Measurements from ENCODE around the gene DOP1A.
"Not testable (repeated sequence)": the region's sequence is repeated elsewhere in the genome, so short reads cannot be mapped to it uniquely, and the experiment has no call there.

The DOP1A gene

GRCh38 chr6:83188501-83188900, 121.0 kb downstream of the DOP1A start:
- Histone ChIP-seq H3K27me3 (ENCODE audit: insufficient read depth, insufficient read length) (no peaks in the 10 kb centered on the region), H3K4me3 (ENCODE audit: insufficient read length, low read depth) (no peak overlapping the region), H3K9ac (ENCODE audit: insufficient read length, low read depth) (no peak overlapping the region), H3K36me3 (ENCODE audit: insufficient read depth, insufficient read length, low read length) (peaks cover 68% of the 10 kb centered on the region), H3K9me3 (ENCODE audit: insufficient read depth, low read length) (no peaks in the 10 kb centered on the region), H3K4me1 (ENCODE audit: insufficient read depth, insufficient read length) (no peaks in the 10 kb centered on the region)
- DNase-seq (ENCODE audit: low read depth, low spot score) = no peak
- TF ChIP-seq ZNF274 (IDR thresholded peaks at IDR 0.05; ENCODE audit: low read depth, low read length) = no peak
- TF ChIP-seq SUZ12 (IDR thresholded peaks at IDR 0.05; ENCODE audit: extremely low read depth, insufficient read depth, insufficient read length) = no peak
- TF ChIP-seq YY1 (IDR thresholded peaks at IDR 0.05; ENCODE audit: insufficient read depth, insufficient read length) = no peak

DNA sequence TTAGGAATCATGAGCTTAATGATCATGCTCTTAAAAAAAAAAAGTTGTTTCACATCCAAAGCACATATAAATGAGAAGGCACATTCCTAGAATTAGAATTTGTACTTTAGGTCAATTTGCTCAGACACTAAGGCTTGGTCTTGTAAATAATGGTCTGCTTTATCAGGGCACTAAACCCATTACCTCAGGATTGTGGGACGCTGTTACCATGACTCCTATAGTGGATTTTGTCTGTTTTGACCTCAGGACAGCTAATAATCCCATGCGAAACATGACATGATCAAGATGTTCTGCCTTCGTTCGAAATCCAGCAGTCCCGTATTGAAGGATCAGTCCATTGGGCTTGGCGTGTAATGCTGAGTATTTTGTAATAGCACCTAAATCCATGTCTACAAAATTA, 123.2 kb downstream of the DOP1A start:
- H3K36me3 ChIP-seq (ENCODE audit: insufficient read depth, insufficient read length, low read length) = peaks cover 56% of the 10 kb centered on the region

GRCh38 chr6:83191974-83192373, 124.5 kb downstream of the DOP1A start:
- not testable (repeated sequence) for DNase-seq (ENCODE audit: low read depth, low spot score); H3K4me1 ChIP-seq (ENCODE audit: insufficient read depth, insufficient read length); H3K27me3 ChIP-seq (ENCODE audit: insufficient read depth, insufficient read length); H3K9ac ChIP-seq (ENCODE audit: insufficient read length, low read depth); H3K9me3 ChIP-seq (ENCODE audit: insufficient read depth, low read length)
- H3K4me3 ChIP-seq (ENCODE audit: insufficient read length, low read depth) = peak overlapping the region; percentile 72
- peaks cover 52% of the 10 kb centered on the region for H3K36me3 ChIP-seq (ENCODE audit: insufficient read depth, insufficient read length, low read length)

More for the DNA sequence above, 123.2 kb downstream of the DOP1A start:
- Histone ChIP-seq H3K4me3 (ENCODE audit: insufficient read length, low read depth) (no peak overlapping the region), H3K9me3 (ENCODE audit: insufficient read depth, low read length) (no peaks in the 10 kb centered on the region), H3K27me3 (ENCODE audit: insufficient read depth, insufficient read length) (peaks cover 2% of the 10 kb centered on the region), H3K9ac (ENCODE audit: insufficient read length, low read depth) (no peak overlapping the region), H3K4me1 (ENCODE audit: insufficient read depth, insufficient read length) (peaks cover 3% of the 10 kb centered on the region)
- no peak for DNase-seq (ENCODE audit: low read depth, low spot score)
- no peak for TF ChIP-seq YY1 (IDR thresholded peaks at IDR 0.05; ENCODE audit: insufficient read depth, insufficient read length)
- no peak for TF ChIP-seq ZNF274 (IDR thresholded peaks at IDR 0.05; ENCODE audit: low read depth, low read length)
- no peak for TF ChIP-seq SUZ12 (IDR thresholded peaks at IDR 0.05; ENCODE audit: extremely low read depth, insufficient read depth, insufficient read length)

DNA sequence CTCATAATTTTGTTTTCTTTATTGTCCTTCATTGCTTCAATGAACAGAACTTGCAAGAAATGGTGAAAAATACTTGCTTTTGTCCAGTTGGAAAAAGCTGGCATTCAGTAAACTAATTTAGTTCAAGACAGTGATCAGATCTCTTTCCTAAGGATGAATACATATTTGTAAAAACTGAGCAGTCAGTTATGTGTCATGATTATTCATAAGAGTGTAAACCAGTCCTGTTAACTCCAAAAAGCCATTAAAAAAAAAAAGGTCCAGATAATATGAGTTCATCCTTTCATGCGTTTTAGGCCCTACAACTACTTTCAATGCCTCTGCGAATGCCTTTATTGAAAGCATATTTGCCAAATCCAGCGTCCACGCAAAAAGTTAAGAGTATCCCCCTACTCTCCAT, 125.0 kb downstream of the DOP1A start:
- Histone ChIP-seq H3K36me3 (ENCODE audit: insufficient read depth, insufficient read length, low read length) (peaks cover 47% of the 10 kb centered on the region), H3K9ac (ENCODE audit: insufficient read length, low read depth) (peak overlapping the region; percentile 69), H3K27me3 (ENCODE audit: insufficient read depth, insufficient read length) (peaks cover 2% of the 10 kb centered on the region), H3K4me3 (ENCODE audit: insufficient read length, low read depth) (peak overlapping the region; percentile 72), H3K4me1 (ENCODE audit: insufficient read depth, insufficient read length) (peaks cover 3% of the 10 kb centered on the region), H3K9me3 (ENCODE audit: insufficient read depth, low read length) (no peaks in the 10 kb centered on the region)
- TF ChIP-seq SUZ12 (IDR thresholded peaks at IDR 0.05; ENCODE audit: extremely low read depth, insufficient read depth, insufficient read length) (no peak), YY1 (IDR thresholded peaks at IDR 0.05; ENCODE audit: insufficient read depth, insufficient read length) (no peak)
- DNase-seq (ENCODE audit: low read depth, low spot score) = no peak

- H3K4me1 ChIP-seq (ENCODE audit: insufficient read depth, insufficient read length) = peaks cover 3% of the 10 kb centered on the region
- peak; percentile 56 for DNase-seq (ENCODE audit: low read depth, low spot score)
- TF ChIP-seq YY1 (IDR thresholded peaks at IDR 0.05; ENCODE audit: insufficient read depth, insufficient read length) (no peak), SUZ12 (IDR thresholded peaks at IDR 0.05; ENCODE audit: extremely low read depth, insufficient read depth, insufficient read length) (no peak), ZNF274 (IDR thresholded peaks at IDR 0.05; ENCODE audit: low read depth, low read length) (no peak)
- H3K9ac ChIP-seq (ENCODE audit: insufficient read length, low read depth) = peak within 1 kb of the TSS; percentile 69
- H3K9me3 ChIP-seq (ENCODE audit: insufficient read depth, low read length) = no peaks in the 10 kb centered on the region
- H3K4me3 ChIP-seq (ENCODE audit: insufficient read length, low read depth) = peak within 1 kb of the TSS; percentile 72
- H3K27me3 ChIP-seq (ENCODE audit: insufficient read depth, insufficient read length) = peaks cover 2% of the 10 kb centered on the region
- peaks cover 46% of the 10 kb centered on the region for H3K36me3 ChIP-seq (ENCODE audit: insufficient read depth, insufficient read length, low read length)
Measured at GRCh38 chr6:83192871-83193746, 125.6 kb downstream of the DOP1A start, which contains the start of the genes PGM3 and RWDD2A. PGM3 (minus strand) TSS chr6:83193265; CDS start chr6:83191012, 2,253 bp downstream. RWDD2A (plus strand) TSS chr6:83193357; CDS start chr6:83194452, 1,095 bp downstream.

- no peak for DNase-seq (ENCODE audit: low read depth, low spot score)
- TF ChIP-seq ZNF274 (IDR thresholded peaks at IDR 0.05; ENCODE audit: low read depth, low read length) (no peak), SUZ12 (IDR thresholded peaks at IDR 0.05; ENCODE audit: extremely low read depth, insufficient read depth, insufficient read length) (no peak), YY1 (IDR thresholded peaks at IDR 0.05; ENCODE audit: insufficient read depth, insufficient read length) (no peak)
- Histone ChIP-seq H3K9ac (ENCODE audit: insufficient read length, low read depth) (peak overlapping the region; percentile 69), H3K36me3 (ENCODE audit: insufficient read depth, insufficient read length, low read length) (peaks cover 37% of the 10 kb centered on the region), H3K4me3 (ENCODE audit: insufficient read length, low read depth) (peak overlapping the region; percentile 72), H3K9me3 (ENCODE audit: insufficient read depth, low read length) (no peaks in the 10 kb centered on the region), H3K4me1 (ENCODE audit: insufficient read depth, insufficient read length) (peaks cover 3% of the 10 kb centered on the region), H3K27me3 (ENCODE audit: insufficient read depth, insufficient read length) (peaks cover 2% of the 10 kb centered on the region)
Measured at GRCh38 chr6:83193747-83194566, 126.5 kb downstream of the DOP1A start.
